ENCODE measurements around the gene SERPINB6. TPM values are rescaled to one million over a fixed set of nuclear protein-coding genes. Genes with fewer than 3 reads are reported as not detected.

The SERPINB6 gene
- total and polyA plus RNA-seq, 2 of the 4 experiments (the other 2 are of a cell fraction): 37.1 to 91.1 TPM

GRCh38 chr6:3019065-3019464 is 47.7 kb upstream of the SERPINB6 start:
- CTCF ChIA-PET: interaction anchor here (1.2 to 1.9 kb wide), 2 partner anchors 9 to 17 kb away, joined by 4 to 9 read pairs; no protein-coding TSS in a partner anchor
- H3K9me3 ChIP-seq (ENCODE audit: control insufficient read depth, insufficient read depth, low read length): no peaks in the 10 kb centered on the region
- H3K4me3 ChIP-seq (ENCODE audit: insufficient read depth, low read depth, low read length): no peak overlapping the region
- no peak overlapping the region for H2BK5ac ChIP-seq (ENCODE audit: low read depth, low read length, poor library complexity, severe bottlenecking)
- ATAC-seq (ENCODE audit: low read depth) (no peak), DNase-seq (no peak)
- no peak overlapping the region for H3K14ac ChIP-seq (replicated peaks; ENCODE audit: low read depth, low read length)
- BruUV-seq (replicated peaks): no TSS peak
- no peak overlapping the region for H3K4ac ChIP-seq (ENCODE audit: low read depth, low read length)
- H4K91ac ChIP-seq (ENCODE audit: insufficient read depth, low read depth, low read length): no peak overlapping the region
- H3K27me3 ChIP-seq (ENCODE audit: control insufficient read depth, insufficient read depth, low read length): no peaks in the 10 kb centered on the region
- no peak overlapping the region for H4K5ac ChIP-seq (ENCODE audit: low read depth, low read length)
- H3K4me1 ChIP-seq (ENCODE audit: control insufficient read depth, insufficient read depth, low read length): peaks cover 7% of the 10 kb centered on the region
- H2AK5ac ChIP-seq (ENCODE audit: low read depth, low read length): no peak overlapping the region
- peaks cover 22% of the 10 kb centered on the region for H3K36me3 ChIP-seq (ENCODE audit: control insufficient read depth, insufficient read depth, low read length)
- dilution Hi-C loops (cut with HindIII; ENCODE audit: low sequenced_read_pairs, unreplicated experiment): no loop called here
- H3K56ac ChIP-seq (ENCODE audit: extremely low read depth, insufficient read depth, low read length): no peak overlapping the region
- in situ Hi-C loops (cut with MboI; ENCODE audit: low sequenced_read_pairs): no loop called here
- no peak overlapping the region for H4K8ac ChIP-seq (ENCODE audit: low read depth in 2 of 2, low read length in 2 of 2)
- H3K79me1 ChIP-seq (ENCODE audit: low read depth in 1 of 2, low read length in 2 of 2): peaks cover 16 to 24% of the 10 kb centered on the region in 2 experiments
- H2BK120ac ChIP-seq (ENCODE audit: low read depth, low read length): no peak overlapping the region
- H3K23ac ChIP-seq (ENCODE audit: low read depth, low read length): no peak overlapping the region
- peaks cover 13% of the 10 kb centered on the region for H3K9me1 ChIP-seq (ENCODE audit: insufficient read depth, low read length)
- no peaks in the 10 kb centered on the region for H4K20me1 ChIP-seq (ENCODE audit: insufficient read depth, low read length)
- no peak overlapping the region for H2BK15ac ChIP-seq (ENCODE audit: low read depth, low read length)
- H3K27ac ChIP-seq (ENCODE audit: insufficient read depth, low read length): no peak overlapping the region
- intact Hi-C loops (cut with micrococcal nuclease): no loop called here
- TF ChIP-seq FOS (IDR thresholded peaks at IDR 0.05; ENCODE audit: low read depth, low read length) (no peak), RCOR1 (IDR thresholded peaks at IDR 0.05; ENCODE audit: insufficient replicate concordance, low read length) (no peak), MAFK (IDR thresholded peaks at IDR 0.05; ENCODE audit: low read depth, low read length) (no peak), USF2 (IDR thresholded peaks at IDR 0.05; ENCODE audit: low read depth, low read length) (no peak), RFX5 (IDR thresholded peaks at IDR 0.05; ENCODE audit: low read depth, low read length) (no peak), CEBPB (IDR thresholded peaks at IDR 0.05; ENCODE audit: low read depth, low read length) (no peak), SMC3 (IDR thresholded peaks at IDR 0.05; ENCODE audit: low read depth, low read length) (no peak), RAD21 (IDR thresholded peaks at IDR 0.05; ENCODE audit: low read length) (no peak)
- no peak overlapping the region for H3K18ac ChIP-seq (ENCODE audit: low read depth, low read length)
- H2BK20ac ChIP-seq (ENCODE audit: low read depth, low read length): no peak overlapping the region
- no peak overlapping the region for H2AK9ac ChIP-seq (replicated peaks; ENCODE audit: low read depth, low read length, poor library complexity)
- H2AFZ ChIP-seq (replicated peaks; ENCODE audit: low read length, poor library complexity): no peak overlapping the region
- WGBS, 2 experiments (ENCODE audit: extremely low coverage in 2 of 2, insufficient read length in 1 of 2): no CpG with 5 or more reads among the region's 1 CpG
- no peak overlapping the region for H3K9ac ChIP-seq (ENCODE audit: low read depth, low read length)
- POLR2A ChIA-PET (ENCODE audit: unreplicated experiment): no interaction called here
- H3K4me2 ChIP-seq (ENCODE audit: low read depth, low read length): no peak overlapping the region
